Ureter (tissue), 1 donor: ENCODE results near the gene DSP. TPM values are rescaled to one million over a fixed set of nuclear protein-coding genes. Genes with fewer than 3 reads are reported as not detected.

Experiments
- DNase-seq: peaks from one replicate; pipeline ENCODE4 v3.0.0-alpha.2; 2020; ENCODE audit warnings: low spot score
- total RNA-seq: library from RNA; stranded (reverse); gene quantifications from one replicate; pipeline ENCODE4 v1.2.4, GENCODE V29; 2023
- donor health status: DM: yes; HTN: yes; CAD: no.

DSP gene
- 67.6 TPM for total RNA-seq

- peak; percentile 65 for DNase-seq
Measured at GRCh38 chr6:7541175-7542064, at the start of gene DSP. Gene DSP, plus strand, starts transcription at chr6:7541671. Its CDS starts 245 bp downstream, at chr6:7541916.

- DNase-seq: no peak
Measured at GRCh38 chr6:7493866-7494265, 47.6 kb upstream of the DSP start.

GRCh38 chr6:7494638-7495037 is 46.8 kb upstream of the DSP start:
- DNase-seq: no peak

GRCh38 chr6:7496266-7496875 is 45.1 kb upstream of the DSP start:
- no peak for DNase-seq

- DNase-seq: no peak
Measured at GRCh38 chr6:7500752-7501282, 40.7 kb upstream of the DSP start.

GRCh38 chr6:7502743-7503142 is 38.7 kb upstream of the DSP start:
- DNase-seq: no peak

GRCh38 chr6:7504041-7504440 is 37.4 kb upstream of the DSP start:
- DNase-seq: no peak

GRCh38 chr6:7505189-7505699 is 36.2 kb upstream of the DSP start:
- DNase-seq: peak; percentile 52

GRCh38 chr6:7507600-7507999 is 33.9 kb upstream of the DSP start:
- no peak for DNase-seq

GRCh38 chr6:7512320-7512719 is 29.2 kb upstream of the DSP start:
- no peak for DNase-seq

GRCh38 chr6:7513529-7513928 is 27.9 kb upstream of the DSP start:
- DNase-seq: no peak

- no peak for DNase-seq
Measured at GRCh38 chr6:7515363-7515762, 26.1 kb upstream of the DSP start.

- DNase-seq: no peak
Measured at GRCh38 chr6:7518877-7519276, 22.6 kb upstream of the DSP start.

GRCh38 chr6:7522873-7523272 is 18.6 kb upstream of the DSP start:
- DNase-seq: no peak

GRCh38 chr6:7523922-7524321 is 17.5 kb upstream of the DSP start:
- DNase-seq: no peak

GRCh38 chr6:7526755-7527154 is 14.7 kb upstream of the DSP start:
- no peak for DNase-seq

GRCh38 chr6:7528565-7528964 is 12.9 kb upstream of the DSP start:
- DNase-seq: no peak

GRCh38 chr6:7529141-7529540 is 12.3 kb upstream of the DSP start:
- DNase-seq: no peak

GRCh38 chr6:7532232-7532631 is 9.2 kb upstream of the DSP start:
- peak; percentile 74 for DNase-seq

- DNase-seq: no peak
Measured at GRCh38 chr6:7532821-7533220, 8.7 kb upstream of the DSP start.

GRCh38 chr6:7534192-7534591 is 7.3 kb upstream of the DSP start:
- no peak for DNase-seq

- DNase-seq: no peak
Measured at GRCh38 chr6:7535498-7535897, 6.0 kb upstream of the DSP start.
